ENCODE measurements around the gene DEGS1. TPM values are rescaled to one million over a fixed set of nuclear protein-coding genes. Genes with fewer than 3 reads are reported as not detected.

The DEGS1 gene
- total and polyA plus RNA-seq, 3 donors from 2014 or later = 58.1 to 83.0 (median 60.5) TPM

- TF ChIP-seq POLR2A (IDR thresholded peaks at IDR 0.05) (no peak), CTCF (IDR thresholded peaks at IDR 0.05) (no peak)
- Histone ChIP-seq H3K4me1 (peaks cover 13% of the 10 kb centered on the region), H3K4me3 (peak overlapping the region; percentile 78 to 98), H3K36me3 (ENCODE audit: low read depth, missing control alignments) (no peaks in the 10 kb centered on the region), H3K27me3 (no peaks in the 10 kb centered on the region), H3K9me3 (no peaks in the 10 kb centered on the region), H3K27ac (peak overlapping the region; percentile 87 to 96)
- intact Hi-C loops (cut with DNase I; ENCODE audit: low total_unique reads) = loop anchor here (10.0 kb wide), 1 partner anchor 273 kb away; no protein-coding TSS in a partner anchor
- 48 to 56% methylated on average over 22 of the region's 22 CpGs for WGBS, 2 donors
- DNase-seq = no peak
These were observed 779 bp upstream of the DEGS1 start for GRCh38 chr1:224182057-224182865.

- H3K4me1 ChIP-seq = peaks cover 13% of the 10 kb centered on the region
- intact Hi-C loops (cut with DNase I; ENCODE audit: low total_unique reads) = loop anchor here (10.0 kb wide), 1 partner anchor 271 kb away; no protein-coding TSS in a partner anchor
- WGBS, 2 donors = 0 to 1% methylated on average over 29 to 53 of the region's 53 CpGs
- no peaks in the 10 kb centered on the region for H3K27me3 ChIP-seq
- peak; percentile 61 for DNase-seq
- H3K27ac ChIP-seq = peak overlapping the region; percentile 87 to 96
- H3K36me3 ChIP-seq (ENCODE audit: low read depth, missing control alignments) = no peaks in the 10 kb centered on the region
- TF ChIP-seq POLR2A (IDR thresholded peaks at IDR 0.05) = no peak
- TF ChIP-seq CTCF (IDR thresholded peaks at IDR 0.05) = no peak
- H3K4me3 ChIP-seq = peak overlapping the region; percentile 78 to 98
- no peaks in the 10 kb centered on the region for H3K9me3 ChIP-seq
These were observed 712 bp downstream of the DEGS1 start for GRCh38 chr1:224183591-224184312.

GRCh38 chr1:224185208-224185607 lies 2.2 kb downstream of the DEGS1 start:
- Histone ChIP-seq H3K27ac (no peak overlapping the region), H3K36me3 (ENCODE audit: low read depth, missing control alignments) (no peaks in the 10 kb centered on the region), H3K9me3 (no peaks in the 10 kb centered on the region), H3K4me3 (no peak overlapping the region), H3K27me3 (no peaks in the 10 kb centered on the region), H3K4me1 (peaks cover 13% of the 10 kb centered on the region)
- intact Hi-C loops (cut with DNase I; ENCODE audit: low total_unique reads) = loop anchor here (10.0 kb wide), 1 partner anchor 270 kb away; no protein-coding TSS in a partner anchor
- no peak for DNase-seq
- WGBS, 2 donors = 74 to 77% methylated on average over 8 of the region's 8 CpGs
- TF ChIP-seq POLR2A (IDR thresholded peaks at IDR 0.05) = no peak

- Histone ChIP-seq H3K4me3 (no peak overlapping the region), H3K4me1 (peaks cover 13% of the 10 kb centered on the region), H3K36me3 (ENCODE audit: low read depth, missing control alignments) (no peaks in the 10 kb centered on the region), H3K27me3 (no peaks in the 10 kb centered on the region), H3K9me3 (no peaks in the 10 kb centered on the region), H3K27ac (no peak overlapping the region)
- intact Hi-C loops (cut with DNase I; ENCODE audit: low total_unique reads) = loop anchor here (10.0 kb wide), 1 partner anchor 267 kb away; no protein-coding TSS in a partner anchor
- 94 to 97% methylated on average over 2 of the region's 2 CpGs for WGBS, 2 donors
- DNase-seq = no peak
- no peak for TF ChIP-seq POLR2A (IDR thresholded peaks at IDR 0.05)
- TF ChIP-seq CTCF (IDR thresholded peaks at IDR 0.05) = no peak
These were observed 5.2 kb downstream of the DEGS1 start for GRCh38 chr1:224188286-224188685.

- no peaks in the 10 kb centered on the region for H3K36me3 ChIP-seq (ENCODE audit: low read depth, missing control alignments)
- DNase-seq = no peak
- intact Hi-C loops (cut with DNase I; ENCODE audit: low total_unique reads) = loop anchor here (10.0 kb wide), 1 partner anchor 265 kb away; no protein-coding TSS in a partner anchor
- H3K4me3 ChIP-seq = no peak overlapping the region
- no peaks in the 10 kb centered on the region for H3K27me3 ChIP-seq
- no peak overlapping the region for H3K27ac ChIP-seq
- 93 to 94% methylated on average over 7 of the region's 7 CpGs for WGBS, 2 donors
- peaks cover 6% of the 10 kb centered on the region for H3K4me1 ChIP-seq
- TF ChIP-seq CTCF (IDR thresholded peaks at IDR 0.05) (no peak), POLR2A (IDR thresholded peaks at IDR 0.05) (no peak)
- no peaks in the 10 kb centered on the region for H3K9me3 ChIP-seq
These were observed 6.5 kb downstream of the DEGS1 start for GRCh38 chr1:224189561-224189960.
